SK-N-DZ (cell line): ENCODE results near the gene WWC1. TPM values are rescaled to one million over a fixed set of nuclear protein-coding genes. Genes with fewer than 3 reads are reported as not detected.
A peak's percentile ranks its signal among the peaks of the same experiment; 100 is the strongest.

ENCODE experiments used
- DNase-seq: peaks from one replicate; pipeline ENCODE4 v3.0.0-alpha.2; 2015; ENCODE audit warnings: low spot score
- polyA plus RNA-seq, 2 experiments: library from polyadenylated mRNA; depleted of rRNA; stranded (reverse); fragments of >200 nt; gene quantifications; 2 replicates each; pipeline ENCODE4 v1.2.3, GENCODE V29; 2014

WWC1 gene
- polyA plus RNA-seq (2014; cell fraction: cytosol; rRNA removed) = 9.2 and 15.8 TPM in 2 replicates
- polyA plus RNA-seq (2014; cell fraction: nucleus; rRNA removed) = 5.4 and 7.1 TPM in 2 replicates

- DNase-seq = peak; percentile 61
Observed at GRCh38 chr5:168291342-168291963, at the start of gene WWC1. WWC1 (plus strand) TSS chr5:168291645; CDS start chr5:168292153, 508 bp downstream.

- no peak for DNase-seq
Observed at GRCh38 chr5:168244838-168245559, 46.4 kb upstream of the WWC1 start.

DNA sequence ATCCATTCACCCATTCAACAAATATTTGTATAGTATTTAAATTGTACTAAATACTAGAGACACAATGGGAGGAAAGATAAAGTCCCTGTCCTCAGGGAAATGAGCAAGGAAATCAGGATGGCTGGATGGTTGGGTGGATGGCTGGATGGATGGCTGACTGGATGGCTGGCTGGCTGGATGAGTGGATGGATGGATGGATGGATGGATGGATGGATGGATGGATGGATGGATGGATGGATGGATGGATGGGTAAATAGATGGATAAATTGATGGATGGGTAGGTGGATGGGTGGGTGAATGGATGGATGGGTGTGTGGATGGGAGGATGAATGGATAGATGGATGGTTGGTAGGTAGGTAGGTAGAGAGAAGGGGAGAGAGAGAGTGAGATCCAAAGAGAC, 41.5 kb upstream of the WWC1 start:
- no peak for DNase-seq

DNA sequence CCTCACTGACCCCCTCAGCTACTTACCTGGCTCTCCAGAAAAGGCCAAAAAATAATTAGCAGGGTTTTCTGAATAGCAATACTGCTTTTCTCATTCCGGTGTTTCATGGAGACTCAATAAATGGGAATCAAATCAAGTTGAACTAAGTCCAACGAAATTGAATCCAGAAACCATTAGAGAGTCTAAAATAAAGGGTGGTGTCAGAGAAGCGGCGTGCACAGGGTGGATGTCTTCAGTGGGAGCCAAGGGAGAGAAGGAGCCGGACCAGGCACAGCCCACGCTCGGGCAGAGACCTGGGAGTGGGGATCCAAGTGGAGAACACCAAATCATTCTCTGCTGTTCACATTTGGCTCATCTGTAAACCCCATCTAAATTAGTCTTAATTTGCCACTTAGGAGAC, 40.2 kb upstream of the WWC1 start:
- no peak for DNase-seq

GRCh38 chr5:168254013-168254693, 37.3 kb upstream of the WWC1 start:
- no peak for DNase-seq

GRCh38 chr5:168260353-168261226, 30.9 kb upstream of the WWC1 start:
- DNase-seq = no peak

GRCh38 chr5:168261227-168261571, 30.2 kb upstream of the WWC1 start:
- no peak for DNase-seq

- no peak for DNase-seq
Observed at GRCh38 chr5:168262042-168262743, 29.3 kb upstream of the WWC1 start.

DNA sequence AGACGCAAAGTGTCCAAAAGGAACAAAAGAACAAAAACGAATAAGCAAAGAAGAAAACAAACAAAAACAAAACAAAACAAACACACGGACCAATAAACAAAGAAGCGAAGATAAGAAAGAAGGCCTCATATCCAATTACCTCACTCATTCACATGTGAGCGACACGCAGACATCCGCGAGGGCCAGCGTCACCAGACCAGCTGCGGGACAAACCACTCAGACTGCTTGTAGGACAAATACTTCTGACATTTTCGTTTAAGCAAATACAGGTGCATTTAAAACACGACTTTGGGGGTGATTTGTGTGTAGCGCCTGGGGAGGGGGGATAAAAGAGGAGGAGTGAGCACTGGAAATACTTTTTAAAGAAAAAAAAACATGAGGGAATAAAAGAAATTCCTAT, 28.3 kb upstream of the WWC1 start:
- no peak for DNase-seq

DNA sequence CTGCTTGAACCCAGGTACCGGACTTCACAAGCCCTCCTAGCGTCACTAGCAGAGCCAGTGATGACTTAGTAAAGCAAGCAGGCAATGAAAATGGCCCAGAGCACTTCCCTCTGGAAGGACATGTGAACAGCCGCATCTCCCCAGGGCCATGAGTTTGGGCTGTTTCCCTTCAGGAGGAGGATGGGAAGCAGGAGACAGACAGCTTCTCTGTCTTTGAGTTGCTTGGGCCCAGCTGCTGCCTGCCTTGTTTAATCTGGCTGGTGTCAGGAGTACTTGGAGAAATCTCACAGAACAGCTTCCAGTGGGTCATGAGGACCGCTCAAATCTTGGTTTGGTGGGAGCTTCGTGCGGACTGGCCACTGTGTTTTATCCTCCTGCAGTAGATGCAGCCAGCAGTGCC, 25.4 kb upstream of the WWC1 start:
- no peak for DNase-seq

GRCh38 chr5:168268949-168269936, 22.2 kb upstream of the WWC1 start:
- DNase-seq = peak; percentile 91

DNA sequence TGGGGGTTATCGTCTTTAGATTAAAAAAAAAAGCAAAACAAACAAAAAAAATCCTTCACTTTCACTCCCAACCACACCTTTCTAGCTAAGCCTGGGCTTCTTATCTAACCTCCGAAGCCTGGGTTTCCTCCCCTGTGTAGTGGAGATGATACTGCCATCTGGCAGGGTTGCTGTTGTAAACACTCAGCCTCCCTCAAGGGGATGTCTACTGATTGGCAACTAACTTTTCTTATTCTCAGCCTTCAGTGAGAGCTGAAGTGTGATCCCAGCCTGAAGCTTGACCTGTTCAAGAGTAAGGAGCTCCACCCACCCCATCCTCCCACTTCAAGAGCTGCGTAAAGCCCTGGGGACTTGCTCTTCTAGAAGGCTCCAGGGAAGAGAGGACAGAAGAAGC, 21.5 kb upstream of the WWC1 start:
- peak; percentile 54 for DNase-seq

DNA sequence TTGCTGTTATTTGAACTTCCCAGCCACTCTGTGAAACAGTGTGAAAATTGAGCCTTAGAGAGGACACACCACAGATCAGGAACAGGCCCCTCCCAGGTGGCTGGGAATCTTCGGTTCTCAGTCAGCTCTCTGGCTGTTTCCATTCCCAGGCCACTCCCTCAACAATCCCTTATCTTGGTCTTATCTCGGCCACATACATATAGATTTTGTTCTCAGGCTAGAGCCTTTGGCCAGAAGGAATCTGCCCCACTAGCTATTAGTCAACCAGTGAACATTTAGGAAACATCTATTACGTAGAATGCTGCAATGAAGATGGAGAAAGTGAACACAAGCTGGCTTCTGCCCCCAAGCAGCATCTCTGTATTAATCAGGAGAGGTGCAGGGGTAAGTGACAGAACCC, 21.0 kb upstream of the WWC1 start:
- peak; percentile 35 for DNase-seq

- no peak for DNase-seq
Observed at GRCh38 chr5:168273056-168273980, 18.1 kb upstream of the WWC1 start.

DNA sequence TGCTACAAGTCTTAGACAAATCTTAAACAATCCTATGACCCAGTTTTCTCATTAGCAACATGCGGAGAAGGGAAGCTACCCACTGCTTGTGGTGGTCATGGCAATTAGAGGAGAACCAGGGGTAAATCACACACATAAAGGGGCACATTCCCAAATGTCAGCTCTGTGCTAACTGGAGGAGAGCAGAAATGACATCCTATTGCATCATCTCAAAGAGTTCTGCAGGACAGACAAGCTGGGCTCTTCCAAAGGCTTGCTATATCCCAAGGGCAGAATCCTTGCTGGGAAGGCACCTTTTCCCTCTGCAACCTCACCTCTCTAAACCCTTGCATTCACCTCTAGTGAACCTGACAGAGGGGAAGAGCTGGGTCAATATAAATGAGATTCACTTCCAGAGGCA, 17.0 kb upstream of the WWC1 start:
- DNase-seq = no peak

DNA sequence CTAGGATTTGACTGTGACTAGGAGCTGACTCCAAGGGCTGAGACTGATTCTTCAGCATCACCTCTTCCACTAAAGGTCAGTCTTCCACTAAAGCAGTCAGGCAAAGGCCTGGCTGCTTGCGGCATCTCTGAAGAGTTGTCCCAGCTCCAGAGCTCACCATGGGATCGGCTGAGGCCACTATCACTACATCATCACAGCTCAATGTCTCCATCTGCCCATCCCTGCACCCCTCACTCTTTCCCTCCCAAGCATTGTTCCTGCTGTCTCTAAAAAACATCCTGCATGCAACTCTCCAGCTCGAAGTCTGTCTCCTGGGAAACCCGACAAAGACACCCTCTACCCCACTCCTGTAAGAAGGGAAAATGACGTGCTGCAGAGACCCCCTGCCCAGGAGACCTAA, 15.5 kb upstream of the WWC1 start:
- no peak for DNase-seq

GRCh38 chr5:168282120-168282519, 9.3 kb upstream of the WWC1 start:
- peak; percentile 54 for DNase-seq

GRCh38 chr5:168284809-168285208, 6.6 kb upstream of the WWC1 start:
- no peak for DNase-seq

GRCh38 chr5:168285696-168286095, 5.7 kb upstream of the WWC1 start:
- no peak for DNase-seq
